NCI-H2227 treated with DMSO at 0.1 percent for 48 hours (cell line): ENCODE measurements around the gene ACOT11.

Experiments
- DNase-seq: peaks from one replicate; lab custom pipeline; 2025; lab: John Stamatoyannopoulos, UW

ACOT11 gene

DNA sequence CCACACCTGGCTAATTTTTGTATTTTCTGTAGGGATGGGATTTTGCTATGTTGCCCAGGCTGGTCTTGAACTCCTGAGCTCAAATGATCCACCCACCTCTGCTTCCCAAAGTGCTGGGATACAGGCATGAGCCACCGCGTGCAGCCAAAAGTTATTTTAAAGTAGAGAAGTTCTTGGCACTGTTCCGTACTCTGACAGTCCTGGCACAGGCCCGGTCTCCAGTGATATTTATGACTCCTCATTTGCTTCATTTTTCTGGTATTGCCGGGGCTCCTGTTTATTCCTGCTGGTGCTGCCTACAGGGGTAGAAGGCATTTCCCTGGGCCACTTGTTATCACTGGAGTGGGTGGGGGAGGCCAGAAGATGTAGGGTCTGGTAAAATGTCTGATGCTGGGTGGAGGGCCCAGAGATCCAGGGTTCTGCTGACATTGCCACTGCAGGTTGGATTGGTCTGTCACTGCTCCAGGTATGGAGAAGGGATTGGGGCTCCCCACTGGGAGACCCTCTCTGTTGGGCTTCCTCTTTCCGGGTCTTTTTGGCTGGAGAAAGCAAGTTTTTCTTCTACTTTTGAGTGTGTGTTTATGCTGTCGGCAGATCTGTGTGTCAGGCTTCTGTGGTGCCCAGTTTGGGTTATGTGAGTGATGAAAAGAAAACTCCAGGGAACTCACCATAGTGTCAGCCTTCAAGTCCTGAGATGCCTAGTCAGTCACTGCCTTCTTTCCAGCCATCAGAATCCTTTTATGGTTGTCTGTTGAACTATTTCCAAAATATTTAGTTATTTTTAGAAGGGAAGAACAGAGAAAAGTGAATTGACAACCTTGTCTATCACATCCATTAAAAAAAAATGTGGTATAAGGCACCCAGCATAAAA, 98.0 kb downstream of the ACOT11 start:
- no peak for DNase-seq

DNA sequence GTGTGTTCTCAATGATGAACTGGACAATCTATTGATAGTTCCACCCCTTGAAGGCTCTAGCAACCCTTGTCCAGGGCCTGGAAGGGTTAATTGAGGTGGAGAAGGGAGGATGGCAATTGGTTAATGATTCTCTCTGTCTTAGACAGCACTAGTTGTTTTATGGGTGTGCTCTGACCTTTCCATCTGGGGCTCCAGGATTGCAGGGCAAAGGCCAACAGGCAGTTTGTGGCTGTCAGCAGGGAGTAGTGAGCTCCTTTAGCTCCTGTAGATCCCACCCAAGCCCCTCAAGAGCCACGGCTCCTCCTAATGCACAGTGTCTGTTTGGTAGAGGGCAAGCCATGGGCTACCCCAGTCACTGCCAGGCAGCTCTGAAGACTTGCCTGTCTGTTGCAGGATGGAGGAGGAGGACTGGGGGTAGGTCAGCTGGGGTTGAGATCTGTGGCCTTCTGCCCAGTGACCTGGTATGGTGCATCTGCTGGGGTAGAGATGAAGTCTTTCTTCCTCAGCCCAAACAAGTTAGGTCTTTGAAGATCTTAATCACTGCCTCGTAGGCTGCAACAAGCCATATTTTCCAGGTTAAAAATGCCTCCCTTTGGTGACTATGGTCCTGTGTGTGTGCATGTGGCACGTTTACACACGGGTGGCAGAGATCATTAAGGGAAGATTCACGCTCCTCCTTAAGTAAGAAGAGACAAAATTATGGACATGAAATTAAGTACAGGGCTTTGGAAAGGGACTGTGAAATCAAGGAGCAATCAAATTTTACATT, 101.3 kb downstream of the ACOT11 start:
- no peak for DNase-seq

DNA sequence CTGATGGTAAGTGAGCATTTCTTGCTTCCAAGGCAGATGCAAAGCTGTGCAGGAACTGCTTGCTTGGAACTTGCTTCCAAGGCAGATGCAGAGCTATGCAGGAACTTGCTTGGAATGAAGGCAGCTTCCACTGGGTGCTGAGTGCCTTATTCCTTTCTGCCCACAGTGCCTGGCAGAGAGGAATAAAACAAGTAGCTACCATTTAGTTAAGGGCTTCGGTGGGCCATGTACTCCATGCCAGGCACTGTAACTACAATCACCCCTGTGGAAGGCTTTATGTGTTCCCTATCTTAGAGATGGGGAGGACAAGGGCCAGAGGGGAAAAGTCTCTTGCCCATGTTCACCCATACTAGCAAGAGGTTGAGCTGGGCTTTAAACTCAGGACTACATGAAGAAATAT, 101.9 kb downstream of the ACOT11 start:
- no peak for DNase-seq

- no peak for DNase-seq
Measured at GRCh38 chr1:54650417-54650816, 102.4 kb downstream of the ACOT11 start.

DNA sequence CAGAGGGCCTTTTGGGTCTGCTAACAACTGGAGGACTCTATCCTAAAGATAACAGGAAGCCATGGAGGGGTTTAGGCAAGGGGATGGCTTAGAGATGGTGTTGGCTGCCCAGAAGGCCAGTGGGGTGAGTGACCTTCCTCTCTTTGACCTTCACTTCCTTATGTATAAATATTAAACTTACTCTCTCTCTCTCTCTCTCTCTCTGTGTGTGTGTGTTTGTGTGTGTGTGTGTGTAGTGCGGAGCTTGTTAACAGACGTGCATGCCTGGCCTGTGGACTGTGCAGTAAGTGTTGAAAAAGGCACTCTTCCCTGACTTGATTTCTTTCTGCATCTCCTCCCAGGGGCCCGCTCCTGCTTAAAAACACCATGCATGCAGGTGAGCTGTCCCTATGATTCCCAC, 103.6 kb downstream of the ACOT11 start:
- DNase-seq = no peak

- no peak for DNase-seq
Measured at GRCh38 chr1:54652168-54652567, 104.1 kb downstream of the ACOT11 start.

DNA sequence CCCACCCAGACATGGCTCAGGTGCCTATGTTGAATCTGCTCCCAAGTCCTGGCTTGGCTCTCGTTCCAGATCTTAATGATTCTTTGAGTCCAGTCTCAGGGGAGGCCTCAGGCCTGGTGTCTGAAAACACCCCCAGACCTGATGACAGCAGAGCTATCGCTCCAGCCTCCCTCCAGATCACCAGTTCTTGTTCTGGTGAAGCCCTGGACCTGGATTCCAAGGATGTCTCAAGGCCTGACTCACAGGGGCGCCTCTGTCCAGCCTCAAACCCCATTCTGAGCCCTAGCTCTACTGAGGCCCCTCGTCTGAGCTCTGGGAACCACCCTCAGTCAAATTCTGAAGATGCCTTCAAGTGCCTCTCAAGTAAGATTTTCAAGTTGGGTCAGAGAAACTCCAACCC, 105.0 kb downstream of the ACOT11 start:
- DNase-seq = no peak

DNA sequence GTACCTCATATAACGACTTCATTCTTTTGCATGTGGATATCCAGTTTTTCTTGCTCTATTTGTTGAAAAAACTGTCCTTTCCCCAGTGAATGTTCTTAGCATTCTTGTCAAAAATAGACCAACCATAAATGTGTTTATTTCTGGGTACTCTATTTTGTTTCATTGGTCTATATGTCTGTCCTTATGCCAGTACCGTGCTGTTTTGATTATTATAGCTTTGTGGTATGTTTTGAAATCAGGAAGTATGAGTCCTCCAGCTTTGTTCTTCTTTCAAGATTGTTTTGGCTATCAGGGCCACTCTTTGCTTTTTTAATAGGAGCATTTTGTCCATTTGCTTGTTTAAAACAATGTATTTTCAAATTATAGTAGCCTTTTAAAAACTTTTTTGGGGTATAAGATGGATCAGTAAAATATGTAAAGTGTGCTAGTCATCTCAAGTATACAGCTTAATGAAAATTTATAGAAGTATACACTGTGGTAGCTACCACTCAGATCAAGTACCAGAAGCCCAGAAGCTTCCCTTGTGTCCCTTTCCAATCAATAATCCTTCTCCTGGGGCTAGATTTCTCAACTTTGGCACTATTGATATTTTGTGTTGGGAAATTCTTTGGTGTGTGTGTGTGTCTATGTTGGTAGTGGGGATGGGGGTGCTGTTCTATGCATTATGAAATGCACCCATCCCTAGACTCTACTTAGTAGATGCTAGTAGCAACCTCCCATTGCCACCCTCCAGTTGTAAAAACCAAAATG, 110.3 kb downstream of the ACOT11 start:
- no peak for DNase-seq
